HG02981 (cell line): ENCODE measurements around the gene FSHR.

Experiments
- ATAC-seq: cut with Tn5 transposase; IDR thresholded peaks from one replicate; pipeline ENCODE4 v1.9.1; 2021; ENCODE audit warnings: mild to moderate bottlenecking, moderate library complexity; ENCODE audit not compliant: unreplicated experiment

FSHR gene, protein sequence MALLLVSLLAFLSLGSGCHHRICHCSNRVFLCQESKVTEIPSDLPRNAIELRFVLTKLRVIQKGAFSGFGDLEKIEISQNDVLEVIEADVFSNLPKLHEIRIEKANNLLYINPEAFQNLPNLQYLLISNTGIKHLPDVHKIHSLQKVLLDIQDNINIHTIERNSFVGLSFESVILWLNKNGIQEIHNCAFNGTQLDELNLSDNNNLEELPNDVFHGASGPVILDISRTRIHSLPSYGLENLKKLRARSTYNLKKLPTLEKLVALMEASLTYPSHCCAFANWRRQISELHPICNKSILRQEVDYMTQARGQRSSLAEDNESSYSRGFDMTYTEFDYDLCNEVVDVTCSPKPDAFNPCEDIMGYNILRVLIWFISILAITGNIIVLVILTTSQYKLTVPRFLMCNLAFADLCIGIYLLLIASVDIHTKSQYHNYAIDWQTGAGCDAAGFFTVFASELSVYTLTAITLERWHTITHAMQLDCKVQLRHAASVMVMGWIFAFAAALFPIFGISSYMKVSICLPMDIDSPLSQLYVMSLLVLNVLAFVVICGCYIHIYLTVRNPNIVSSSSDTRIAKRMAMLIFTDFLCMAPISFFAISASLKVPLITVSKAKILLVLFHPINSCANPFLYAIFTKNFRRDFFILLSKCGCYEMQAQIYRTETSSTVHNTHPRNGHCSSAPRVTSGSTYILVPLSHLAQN

DNA sequence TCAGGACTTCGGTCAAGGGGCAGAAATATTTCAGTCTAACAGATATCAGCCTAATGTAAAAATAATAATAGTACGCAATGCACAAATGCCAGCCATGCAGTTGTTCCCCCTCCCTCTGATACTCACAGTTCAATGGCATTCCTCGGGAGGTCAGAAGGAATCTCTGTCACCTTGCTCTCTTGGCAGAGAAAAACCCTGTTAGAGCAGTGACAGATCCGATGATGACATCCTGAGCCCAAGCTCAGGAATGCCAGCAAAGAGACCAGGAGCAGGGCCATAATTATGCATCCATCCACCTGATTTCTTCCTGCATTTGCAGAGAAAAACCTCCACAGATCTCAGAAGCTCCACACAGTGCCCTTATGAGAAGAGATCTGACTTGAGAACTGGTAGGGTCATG, at the start of gene FSHR:
Gene FSHR, minus strand, starts transcription at position 376 of the 400 bp plus-strand sequence. Its CDS starts 98 bp downstream, at position 278.
- no peak for ATAC-seq

DNA sequence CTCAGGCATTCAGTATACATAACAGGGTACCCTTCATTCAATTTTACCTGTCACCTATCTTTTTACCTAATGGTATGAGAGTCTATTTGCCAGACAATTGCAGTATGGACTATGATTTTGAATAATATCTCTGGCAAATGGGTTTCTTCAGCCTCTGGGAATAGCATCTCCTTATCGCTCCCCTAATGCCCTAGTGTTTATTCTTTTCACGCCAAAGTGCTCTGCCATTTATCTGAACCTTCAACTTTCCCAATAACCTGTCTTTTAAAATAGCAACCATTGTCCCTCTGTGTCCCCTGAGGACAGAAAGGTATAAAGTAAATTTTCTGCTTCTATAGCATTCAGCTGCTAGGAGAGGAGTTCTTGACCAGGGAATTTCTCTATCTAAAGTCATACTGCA, 45.0 kb upstream of the FSHR start:
- no peak for ATAC-seq

DNA sequence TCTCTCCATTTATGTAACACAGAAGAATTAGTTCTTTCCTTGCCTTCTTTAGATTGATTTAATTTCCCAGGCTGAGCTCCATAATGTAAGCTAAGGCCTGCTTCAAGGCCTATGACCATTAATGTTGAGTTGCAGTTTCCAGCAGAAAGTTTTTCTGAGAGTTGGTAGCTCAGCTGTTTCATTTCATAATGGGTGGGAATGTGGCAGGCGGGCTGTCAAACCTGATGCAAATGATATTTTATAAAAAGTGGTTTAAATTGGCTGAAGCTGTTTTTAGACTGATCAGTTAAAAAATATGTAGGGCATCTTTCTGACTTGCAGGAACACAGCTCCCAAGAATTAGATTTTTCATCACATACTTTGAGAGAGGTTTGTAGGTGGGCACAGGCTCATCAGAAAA, 40.4 kb upstream of the FSHR start:
- no peak for ATAC-seq

DNA sequence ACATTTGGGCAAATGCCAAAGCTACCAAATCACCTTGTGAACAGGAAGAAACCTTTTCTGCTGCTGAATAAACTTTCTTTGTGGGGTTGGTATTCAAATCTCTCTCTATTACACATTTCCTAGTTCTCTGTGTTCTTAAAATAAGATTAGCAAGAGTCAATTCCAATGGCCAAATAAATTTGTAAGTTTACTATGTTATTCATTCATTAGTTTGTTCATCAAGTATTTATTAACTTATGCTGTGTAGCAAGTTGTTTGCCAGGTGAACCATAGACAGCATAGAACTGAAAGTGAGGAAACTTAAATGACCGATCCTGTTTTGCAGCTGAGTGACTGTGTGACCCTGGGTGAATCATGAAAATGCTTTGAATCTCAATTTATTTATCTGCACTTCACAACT, 37.7 kb upstream of the FSHR start:
- ATAC-seq: no peak

DNA sequence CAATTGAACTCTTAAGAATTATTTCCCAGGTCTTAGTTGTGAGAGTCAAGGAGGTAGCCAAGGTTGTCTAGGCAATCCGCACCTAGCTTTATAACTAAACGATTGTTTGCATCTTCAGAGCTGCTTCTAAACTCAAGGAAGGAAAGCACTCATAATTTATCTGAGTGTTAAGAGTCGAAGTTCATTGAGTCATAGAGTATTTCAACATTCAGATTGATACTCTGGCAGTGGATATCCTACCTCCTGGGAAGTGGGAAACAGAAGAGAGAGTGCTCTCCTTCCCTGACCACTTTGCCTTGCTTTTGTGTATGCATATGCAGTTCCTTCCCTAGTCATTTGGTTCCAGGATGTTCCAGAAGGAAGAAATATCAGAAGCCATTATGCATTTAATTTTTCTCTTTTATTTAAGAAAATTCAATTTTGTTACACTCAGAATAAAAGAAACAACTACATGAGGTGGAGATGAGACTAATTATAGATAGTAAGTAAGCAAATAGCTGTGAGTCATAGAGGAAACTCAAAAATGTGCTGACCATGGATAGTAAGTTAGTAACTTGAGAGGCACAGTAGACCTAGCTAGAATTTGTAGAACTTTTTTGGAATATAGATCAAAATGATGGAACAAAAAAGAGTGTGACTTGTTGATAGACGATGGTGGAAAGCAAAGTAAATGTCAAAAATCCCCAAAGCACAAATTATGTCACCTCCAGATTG, 35.4 kb upstream of the FSHR start:
- no peak for ATAC-seq

DNA sequence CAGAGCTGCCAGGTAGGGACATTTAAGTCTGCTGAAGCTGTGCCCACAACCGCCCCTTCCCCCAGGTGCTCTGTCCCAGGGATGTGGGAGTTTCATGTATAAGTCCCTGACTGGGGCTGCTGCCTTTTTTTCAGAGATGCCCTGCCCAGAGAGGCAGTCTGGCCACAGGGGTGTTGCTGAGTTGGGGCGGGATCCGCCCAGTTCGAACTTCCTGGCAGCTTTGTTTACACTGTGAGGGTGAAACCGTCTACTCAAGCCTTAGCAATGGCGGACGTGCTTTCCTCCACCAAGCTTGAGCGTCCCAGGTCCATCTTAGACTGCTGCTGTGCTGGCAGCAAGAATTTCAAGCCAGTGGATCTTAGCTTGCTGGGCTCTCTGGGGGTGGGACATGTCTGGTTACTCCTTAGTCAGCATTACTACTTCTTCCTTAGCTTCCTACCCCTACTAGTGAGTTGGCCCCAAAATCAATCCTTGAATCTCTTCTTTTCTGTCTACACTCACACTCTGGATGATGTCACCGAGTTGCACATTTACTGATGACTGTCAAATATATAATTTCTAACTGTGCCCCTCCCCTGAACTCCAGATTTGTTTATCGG, 31.8 kb upstream of the FSHR start:
- no peak for ATAC-seq

DNA sequence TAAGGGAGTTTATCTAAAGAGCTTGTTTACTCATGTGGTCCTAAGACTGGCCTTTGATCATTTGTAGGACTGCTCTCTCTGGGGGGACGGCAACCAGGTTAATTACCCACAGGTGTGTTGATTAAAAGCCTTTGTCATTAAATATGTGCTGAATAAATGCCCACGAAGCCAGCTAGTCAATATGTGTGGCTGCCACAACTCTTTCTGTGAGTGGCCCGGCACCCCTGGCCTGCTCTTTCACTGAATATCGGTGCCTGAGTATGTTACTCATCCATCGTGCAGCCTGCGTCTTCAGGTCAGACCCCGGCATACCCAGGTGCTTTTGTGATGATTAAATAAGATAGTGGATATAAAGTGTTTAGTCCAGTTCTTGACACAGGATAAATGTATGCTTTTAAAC, 24.3 kb upstream of the FSHR start:
- no peak for ATAC-seq

DNA sequence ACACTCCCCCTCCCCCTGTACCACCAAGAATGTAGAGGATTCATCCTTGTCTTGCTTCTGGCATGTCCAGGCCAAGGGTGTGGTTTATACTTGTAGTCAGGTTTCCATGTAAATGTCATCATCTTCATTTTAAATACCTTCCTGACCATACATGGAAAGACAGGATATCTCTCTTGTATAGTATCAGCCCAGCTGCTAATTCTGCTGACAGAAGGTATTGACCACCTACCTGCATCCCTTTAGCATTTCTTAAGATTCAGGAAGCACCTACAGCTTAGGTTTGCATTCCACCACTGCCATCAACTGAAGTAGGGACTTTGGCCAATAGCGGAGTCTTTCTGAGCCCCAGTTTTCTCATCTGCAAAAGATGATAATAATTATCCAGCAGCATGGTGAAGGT, 22.9 kb upstream of the FSHR start:
- ATAC-seq: no peak

DNA sequence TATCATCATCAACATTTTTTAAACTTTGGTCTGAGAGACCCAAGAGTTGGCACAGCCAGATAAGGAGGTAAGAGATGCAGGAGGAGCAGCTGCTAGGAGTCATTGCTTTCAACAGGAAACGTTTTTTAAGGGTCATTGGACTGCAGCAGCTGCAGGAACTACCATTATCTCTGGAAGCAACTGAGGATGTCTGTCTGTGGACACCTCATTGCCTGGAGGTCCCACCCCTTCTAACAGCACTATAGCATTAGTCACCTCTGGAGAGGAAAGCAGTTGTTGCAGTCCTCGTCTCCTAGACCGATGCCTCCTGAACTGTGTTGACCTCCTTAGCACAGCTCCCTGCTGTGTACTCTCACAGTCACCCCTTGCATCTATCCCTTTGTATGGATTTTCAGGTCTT, 21.5 kb upstream of the FSHR start:
- no peak for ATAC-seq

DNA sequence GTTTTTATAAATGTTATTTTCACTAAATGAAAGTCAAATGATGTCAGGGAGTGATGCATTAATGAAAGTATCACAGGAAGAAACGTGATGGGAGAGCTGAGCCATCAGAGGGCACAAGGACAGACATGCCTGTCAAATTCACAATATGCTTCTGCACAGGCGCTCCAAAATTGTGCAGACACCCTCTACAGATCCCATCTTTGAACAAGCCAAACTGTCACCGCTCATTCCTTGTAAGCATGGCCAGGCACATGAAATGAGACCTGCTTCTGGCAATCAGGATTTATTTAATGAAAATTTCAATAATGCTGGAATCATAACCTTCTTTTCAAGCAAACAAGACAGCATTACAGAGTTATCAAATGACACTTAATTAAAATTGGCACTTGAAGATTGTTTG, 20.4 kb upstream of the FSHR start:
- no peak for ATAC-seq

DNA sequence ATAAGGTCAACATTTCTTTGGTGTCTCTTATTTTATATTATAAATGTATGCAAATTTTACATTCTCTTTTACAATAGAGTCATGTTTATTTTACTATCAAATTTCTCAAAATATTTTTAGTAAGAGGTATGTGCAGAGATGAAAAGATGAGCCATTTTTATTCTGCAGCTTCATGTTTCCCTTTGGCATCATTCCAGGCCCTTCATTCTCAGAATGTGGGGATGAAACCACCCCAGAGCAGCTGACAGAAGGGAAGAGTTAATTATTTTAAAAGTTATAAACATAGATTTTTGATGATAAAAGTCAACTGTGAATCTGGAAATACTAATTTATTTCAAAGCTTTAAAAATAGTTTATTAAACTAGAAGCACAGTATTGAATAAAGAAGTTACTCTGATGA, 12.8 kb upstream of the FSHR start:
- ATAC-seq: no peak

DNA sequence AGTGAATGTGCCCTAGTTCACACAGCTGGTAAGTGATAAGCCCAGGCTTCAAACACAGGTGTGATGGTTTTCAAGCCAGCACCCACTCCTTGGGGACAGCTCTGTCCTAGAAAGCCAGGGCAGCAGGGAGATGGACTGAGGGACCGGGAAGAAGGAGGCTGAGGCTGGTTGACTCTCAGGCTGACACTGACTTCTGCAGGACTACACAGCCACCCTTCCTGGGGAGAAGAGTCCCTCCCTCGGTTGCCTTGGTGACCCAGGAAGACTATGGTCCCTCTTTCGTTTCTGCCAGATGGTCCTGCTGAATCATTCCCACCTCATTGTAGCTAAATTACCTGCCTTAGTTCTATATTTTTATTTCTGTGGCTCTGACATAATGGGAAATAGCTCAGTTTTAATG, 11.3 kb upstream of the FSHR start:
- ATAC-seq: no peak

DNA sequence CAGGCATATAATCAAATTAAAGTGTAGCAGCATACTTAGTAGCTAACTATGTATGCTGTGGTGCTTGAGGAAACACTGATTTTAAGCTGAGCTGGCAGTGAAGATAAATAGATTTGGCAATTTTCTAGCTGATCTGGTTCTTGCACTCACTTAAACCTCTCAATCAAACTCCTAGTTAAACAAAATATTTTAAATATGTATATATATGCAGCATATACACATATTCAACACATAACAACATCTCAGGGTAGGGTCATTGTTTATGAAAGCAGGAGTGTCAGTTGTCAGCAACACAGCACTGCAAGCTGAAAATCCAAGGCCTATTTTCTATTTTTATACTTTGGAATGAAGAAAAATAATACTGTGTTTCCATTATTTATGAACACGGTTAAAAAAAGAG, 10.4 kb upstream of the FSHR start:
- no peak for ATAC-seq

DNA sequence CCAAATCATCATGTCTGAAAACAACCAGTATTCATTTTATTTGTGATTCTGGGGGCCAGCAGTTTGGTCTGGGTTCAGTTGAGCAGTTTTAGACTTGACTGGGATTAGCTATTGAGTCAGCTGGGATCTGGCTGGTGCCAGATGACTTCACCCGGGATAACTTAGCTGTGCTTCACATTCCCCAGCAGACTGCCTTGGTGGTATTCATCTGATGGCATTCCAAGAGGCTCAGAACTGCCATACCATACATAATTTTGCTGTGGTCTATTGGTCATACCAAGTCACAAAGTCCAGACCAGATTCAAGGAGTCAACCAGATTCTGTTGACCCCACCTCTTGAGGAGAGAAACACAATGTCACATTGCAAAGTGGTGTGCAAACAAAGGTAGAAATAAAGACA, 7.8 kb upstream of the FSHR start:
- ATAC-seq: no peak

DNA sequence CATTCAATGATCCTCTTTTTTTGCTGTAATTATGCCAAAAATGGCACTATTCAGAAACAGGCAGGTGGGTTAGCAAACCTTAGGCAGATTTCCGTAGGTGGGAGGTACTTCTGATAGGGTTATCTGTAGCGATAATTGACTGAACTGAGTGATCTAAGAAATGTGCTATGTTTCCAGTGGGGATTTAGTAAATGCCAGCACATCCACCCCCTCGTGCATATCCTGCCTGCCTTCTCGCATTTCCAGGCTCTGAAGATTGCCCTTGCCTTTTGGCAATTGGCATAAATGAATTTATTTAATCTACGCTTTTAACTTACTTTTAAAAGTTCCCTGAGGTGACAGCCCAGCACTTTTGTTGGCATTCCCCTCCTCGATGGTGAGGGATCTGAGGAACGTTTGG, 576 bp upstream of the FSHR start:
- ATAC-seq: no peak

DNA sequence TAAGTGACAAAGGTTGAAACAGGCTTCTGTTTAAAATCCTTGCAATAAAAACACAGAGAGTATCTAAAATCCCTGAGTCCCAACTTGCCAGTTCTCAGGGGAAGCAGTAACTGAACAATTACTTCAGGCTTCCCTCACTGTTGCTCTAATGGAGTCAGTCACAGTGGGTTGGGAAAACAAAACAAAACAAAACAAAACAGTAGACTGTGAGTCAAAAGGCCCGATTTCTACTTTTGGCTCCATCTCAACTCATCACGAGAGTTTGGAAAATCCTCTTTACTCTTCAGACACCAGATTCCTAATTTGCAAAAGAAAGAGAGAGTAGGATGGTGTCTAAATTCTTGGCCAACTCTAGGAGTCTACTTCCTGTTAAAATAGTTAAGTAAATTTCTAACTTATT, 1.1 kb downstream of the FSHR start:
- ATAC-seq: no peak

DNA sequence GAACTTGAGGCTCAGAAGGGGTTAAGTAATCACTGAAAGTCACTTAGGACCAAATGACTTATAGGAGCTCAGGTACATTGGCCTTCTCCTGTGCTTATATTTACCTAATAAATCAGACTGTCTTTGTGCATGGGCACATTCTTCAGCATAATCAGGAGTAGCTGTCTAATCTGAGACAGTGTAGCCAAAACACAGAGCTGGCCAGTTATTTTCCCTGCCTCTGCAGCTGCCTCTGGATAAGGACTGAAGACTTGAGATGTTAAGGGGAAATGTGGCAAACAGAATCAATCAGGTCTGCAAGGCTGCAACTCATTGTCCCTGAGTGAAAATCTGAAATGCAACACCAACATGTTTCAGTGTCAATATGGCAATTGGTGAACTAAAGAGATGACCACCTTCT, 1.5 kb downstream of the FSHR start:
- ATAC-seq: no peak

DNA sequence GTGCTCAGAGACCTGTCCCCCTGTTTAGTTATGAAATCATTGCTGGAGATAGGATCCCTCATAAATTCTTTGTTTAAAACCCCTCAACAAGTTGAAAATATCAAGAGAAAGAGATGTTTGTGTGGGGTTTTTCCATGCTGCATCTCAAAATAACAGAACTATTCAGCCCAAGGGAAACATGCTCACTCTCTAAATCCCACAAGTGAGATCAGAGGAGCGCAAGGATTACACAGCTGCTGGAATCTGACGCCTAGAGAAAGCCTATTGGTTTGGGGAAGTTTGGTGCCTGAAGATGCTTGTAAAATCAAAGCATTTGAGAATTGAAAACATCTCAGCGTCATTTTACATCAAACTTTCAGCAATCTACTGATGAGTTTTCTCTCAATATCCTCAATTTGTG, 7.9 kb downstream of the FSHR start:
- ATAC-seq: no peak

DNA sequence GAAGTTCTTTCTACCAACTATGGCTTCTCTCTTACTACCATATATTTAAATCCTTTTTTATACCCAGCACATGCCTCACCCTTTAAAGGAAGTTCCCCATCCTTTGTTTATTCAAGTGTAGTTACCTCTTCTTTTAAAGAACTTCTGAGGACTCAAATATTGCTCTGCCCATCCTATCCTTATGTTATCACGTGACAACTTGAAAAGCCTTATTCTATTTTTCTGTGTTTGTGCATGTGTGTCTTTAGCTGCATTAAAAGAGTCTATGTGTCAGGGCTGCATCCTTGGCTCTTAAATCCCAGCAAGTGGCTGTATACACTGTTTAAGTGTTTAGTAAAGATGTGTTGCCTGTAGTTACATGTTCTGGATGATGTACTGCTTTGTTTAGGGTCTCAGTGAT, 22.5 kb downstream of the FSHR start:
- ATAC-seq: no peak

DNA sequence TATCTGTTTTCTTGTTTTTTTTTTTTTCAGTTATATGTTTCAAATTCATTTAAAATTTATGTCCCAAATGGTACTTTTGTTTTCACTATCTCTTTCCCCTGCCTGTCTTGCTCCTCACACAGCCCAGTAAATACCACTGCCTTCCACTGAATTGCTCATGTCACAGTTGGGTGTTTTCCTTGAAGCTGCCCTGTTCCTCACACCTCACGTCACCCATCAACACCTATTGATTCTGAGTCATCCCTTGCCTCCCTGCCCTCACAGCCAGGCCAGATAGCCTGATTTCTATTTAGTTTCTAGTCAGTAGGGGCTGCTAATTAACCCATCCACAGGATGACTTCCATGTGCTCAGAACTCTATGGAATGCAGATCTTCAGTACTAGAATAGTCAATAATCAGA, 25.3 kb downstream of the FSHR start:
- peak; percentile 56 for ATAC-seq

DNA sequence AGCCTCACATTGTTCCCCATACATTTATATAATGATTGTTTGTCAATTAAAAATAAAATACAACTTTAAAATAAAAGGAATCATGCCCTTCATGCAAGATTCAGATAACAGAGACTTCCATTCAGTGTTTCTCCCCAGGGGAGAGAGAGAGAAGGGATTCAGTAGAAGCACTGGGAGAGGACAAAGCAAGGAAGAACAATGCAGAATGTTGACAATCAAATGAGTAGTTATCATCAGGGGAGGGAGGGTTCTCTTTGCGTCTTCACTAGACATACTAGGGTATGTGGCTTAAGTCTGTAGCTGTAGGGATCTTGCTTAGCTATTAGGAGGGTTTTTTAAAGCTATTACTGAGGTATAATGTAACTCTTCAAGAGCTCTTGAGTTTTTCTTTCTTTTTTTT, 30.7 kb downstream of the FSHR start:
- ATAC-seq: no peak

DNA sequence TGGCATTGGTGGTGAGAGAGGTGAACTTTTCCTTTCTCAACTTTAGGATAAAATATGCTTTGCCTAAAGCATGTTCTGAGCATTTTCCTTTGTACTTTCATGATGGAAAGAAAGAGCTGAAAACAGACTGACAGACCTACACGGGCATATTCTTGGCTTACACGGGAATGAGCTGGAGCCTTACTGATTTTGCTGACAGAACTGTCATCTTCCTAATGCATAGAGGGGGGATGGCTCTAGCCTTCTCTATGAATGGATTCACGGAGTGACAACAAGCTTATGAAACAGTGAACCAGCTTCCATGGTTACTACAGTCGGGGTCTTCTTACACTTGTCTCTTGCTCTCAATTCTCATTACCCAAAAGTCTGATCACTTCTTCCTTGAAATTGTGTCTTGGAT, 32.2 kb downstream of the FSHR start:
- ATAC-seq: no peak
